ENCODE results near the gene YWHAE.
A peak's percentile ranks its signal among the peaks of the same experiment; 100 is the strongest.
"Not testable (repeated sequence)": the region's sequence is repeated elsewhere in the genome, so short reads cannot be mapped to it uniquely, and the experiment has no call there.

The YWHAE gene

GRCh38 chr17:1331708-1332107 lies 68.3 kb downstream of the YWHAE start:
- DNase-seq, result no peak

- DNase-seq, result no peak
These were observed 70.2 kb downstream of the YWHAE start for GRCh38 chr17:1329745-1330343.

GRCh38 chr17:1328437-1328836 lies 71.6 kb downstream of the YWHAE start:
- no peak for DNase-seq

- DNase-seq, result no peak
These were observed 74.3 kb downstream of the YWHAE start for GRCh38 chr17:1325766-1326165.

GRCh38 chr17:1324201-1324771 lies 75.7 kb downstream of the YWHAE start:
- DNase-seq, result no peak

GRCh38 chr17:1323336-1323735 lies 76.7 kb downstream of the YWHAE start:
- no peak for DNase-seq

GRCh38 chr17:1322480-1322879 lies 77.5 kb downstream of the YWHAE start:
- no peak for DNase-seq

GRCh38 chr17:1322014-1322428 lies 78.0 kb downstream of the YWHAE start:
- no peak for DNase-seq

- no peak for DNase-seq
These were observed 84.1 kb downstream of the YWHAE start for GRCh38 chr17:1315891-1316403.

GRCh38 chr17:1315409-1315808 lies 84.6 kb downstream of the YWHAE start:
- no peak for DNase-seq

- no peak for DNase-seq
These were observed 86.6 kb downstream of the YWHAE start for GRCh38 chr17:1313270-1314005.

- peak in 1 of 56 donors; percentile 7 for DNase-seq
These were observed 87.7 kb downstream of the YWHAE start for GRCh38 chr17:1312261-1312870.

- not testable (repeated sequence) for DNase-seq
These were observed 92.2 kb downstream of the YWHAE start for GRCh38 chr17:1307829-1308228.

GRCh38 chr17:1304962-1305563 lies 95.0 kb downstream of the YWHAE start:
- no peak for DNase-seq

GRCh38 chr17:1304522-1304921 lies 95.5 kb downstream of the YWHAE start:
- no peak for DNase-seq

GRCh38 chr17:1302761-1303160 lies 97.3 kb downstream of the YWHAE start:
- no peak for DNase-seq

GRCh38 chr17:1301546-1301945 lies 98.5 kb downstream of the YWHAE start:
- DNase-seq, result no peak

- no peak for DNase-seq
These were observed 99.6 kb downstream of the YWHAE start for GRCh38 chr17:1300371-1300905.

GRCh38 chr17:1299552-1300370 lies 100.3 kb downstream of the YWHAE start:
- no peak for DNase-seq

GRCh38 chr17:1298606-1299005 lies 101.4 kb downstream of the YWHAE start:
- peak in 8 of 56 donors; percentile 1 to 44 (median 10) for DNase-seq

All from nucleus accumbens (tissue), 56 donors.